Rectal smooth muscle tissue (tissue), 1 donor: ENCODE data around the gene FZD10.

Source experiments
- H3K27ac ChIP-seq: one replicate; pipeline ENCODE4 v1.7.0; 2013; ENCODE audit warnings: low read depth, low read length, inconsistent platforms
- H3K27me3 ChIP-seq: one replicate; pipeline ENCODE4 v1.7.0; 2013; ENCODE audit warnings: low read length; ENCODE audit not compliant: control insufficient read depth, insufficient read depth
- H3K36me3 ChIP-seq: one replicate; pipeline ENCODE4 v1.7.0; 2013; ENCODE audit warnings: low read length; ENCODE audit not compliant: control insufficient read depth, insufficient read depth
- H3K4me1 ChIP-seq: one replicate; pipeline ENCODE4 v1.7.0; 2013; ENCODE audit warnings: low read length; ENCODE audit not compliant: control insufficient read depth, insufficient read depth
- H3K4me3 ChIP-seq: one replicate; pipeline ENCODE4 v1.7.0; 2013; ENCODE audit warnings: low read length
- H3K9ac ChIP-seq: one replicate; pipeline ENCODE4 v1.7.0; 2013; ENCODE audit warnings: low read length

The FZD10 gene

GRCh38 chr12:130134563-130134915, 27.7 kb upstream of the FZD10 start:
- Histone ChIP-seq H3K27ac (no peak overlapping the region), H3K4me3 (no peak overlapping the region), H3K27me3 (peaks cover 2% of the 10 kb centered on the region), H3K9ac (no peak overlapping the region), H3K36me3 (no peaks in the 10 kb centered on the region), H3K4me1 (no peaks in the 10 kb centered on the region)

DNA sequence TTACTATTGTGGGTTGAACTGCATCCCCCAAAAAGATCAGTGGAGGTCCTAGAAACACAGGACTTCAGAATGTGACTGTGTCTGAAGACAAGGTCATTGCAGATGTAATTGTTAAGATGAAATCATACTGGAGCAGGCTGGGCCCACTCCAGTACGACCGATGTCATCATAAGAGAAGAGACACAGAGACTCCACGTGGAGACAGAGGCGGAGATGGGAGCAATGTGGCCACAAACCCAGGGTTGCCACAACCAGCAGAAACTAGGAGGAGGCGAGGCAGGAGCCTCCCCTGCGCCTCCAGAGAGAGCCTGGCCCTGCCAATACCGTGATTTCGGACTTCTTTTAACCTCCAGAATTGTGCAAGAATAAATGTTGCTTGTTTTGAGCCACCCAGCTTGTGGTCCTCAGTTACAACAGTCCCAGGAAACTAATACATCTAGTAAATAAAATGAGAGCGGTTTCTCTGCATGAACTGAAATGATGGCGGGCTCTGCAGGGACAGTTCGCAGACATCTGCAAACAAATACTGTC, 25.7 kb upstream of the FZD10 start:
- Histone ChIP-seq H3K27me3 (peaks cover 2% of the 10 kb centered on the region), H3K27ac (no peak overlapping the region), H3K4me1 (no peaks in the 10 kb centered on the region), H3K9ac (no peak overlapping the region), H3K36me3 (no peaks in the 10 kb centered on the region), H3K4me3 (no peak overlapping the region)

GRCh38 chr12:130137040-130138018, 24.9 kb upstream of the FZD10 start:
- Histone ChIP-seq H3K27me3 (peaks cover 2% of the 10 kb centered on the region), H3K9ac (no peak overlapping the region), H3K36me3 (no peaks in the 10 kb centered on the region), H3K4me1 (no peaks in the 10 kb centered on the region), H3K27ac (no peak overlapping the region), H3K4me3 (no peak overlapping the region)

- Histone ChIP-seq H3K27ac (no peak overlapping the region), H3K27me3 (peaks cover 2% of the 10 kb centered on the region), H3K4me3 (no peak overlapping the region), H3K9ac (no peak overlapping the region), H3K4me1 (no peaks in the 10 kb centered on the region), H3K36me3 (no peaks in the 10 kb centered on the region)
These were observed 23.8 kb upstream of the FZD10 start for GRCh38 chr12:130138478-130138877.

GRCh38 chr12:130139567-130140421, 22.5 kb upstream of the FZD10 start:
- Histone ChIP-seq H3K27me3 (no peaks in the 10 kb centered on the region), H3K27ac (no peak overlapping the region), H3K4me1 (no peaks in the 10 kb centered on the region), H3K4me3 (no peak overlapping the region), H3K36me3 (no peaks in the 10 kb centered on the region), H3K9ac (no peak overlapping the region)

DNA sequence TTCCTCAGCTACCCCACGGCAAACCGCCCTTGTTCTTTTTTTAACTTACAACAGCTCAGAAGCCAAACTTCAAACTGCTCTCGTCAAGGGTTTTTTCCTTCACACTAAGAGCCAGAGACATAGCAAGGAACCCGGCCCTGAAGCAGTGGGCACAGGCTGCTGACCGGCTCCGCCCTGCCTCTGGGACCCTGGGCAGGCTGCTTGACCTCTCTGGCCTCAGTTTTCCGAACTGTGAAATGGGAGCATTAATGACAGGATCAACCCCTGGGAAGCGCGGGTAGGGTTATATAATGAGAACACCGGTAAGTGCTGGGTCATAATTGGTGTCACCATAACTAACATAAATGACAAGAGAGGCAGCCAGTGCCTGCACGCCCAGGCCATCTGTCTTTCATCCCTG, 21.2 kb upstream of the FZD10 start:
- Histone ChIP-seq H3K27ac (no peak overlapping the region), H3K36me3 (no peaks in the 10 kb centered on the region), H3K4me1 (no peaks in the 10 kb centered on the region), H3K27me3 (no peaks in the 10 kb centered on the region), H3K4me3 (no peak overlapping the region), H3K9ac (no peak overlapping the region)

DNA sequence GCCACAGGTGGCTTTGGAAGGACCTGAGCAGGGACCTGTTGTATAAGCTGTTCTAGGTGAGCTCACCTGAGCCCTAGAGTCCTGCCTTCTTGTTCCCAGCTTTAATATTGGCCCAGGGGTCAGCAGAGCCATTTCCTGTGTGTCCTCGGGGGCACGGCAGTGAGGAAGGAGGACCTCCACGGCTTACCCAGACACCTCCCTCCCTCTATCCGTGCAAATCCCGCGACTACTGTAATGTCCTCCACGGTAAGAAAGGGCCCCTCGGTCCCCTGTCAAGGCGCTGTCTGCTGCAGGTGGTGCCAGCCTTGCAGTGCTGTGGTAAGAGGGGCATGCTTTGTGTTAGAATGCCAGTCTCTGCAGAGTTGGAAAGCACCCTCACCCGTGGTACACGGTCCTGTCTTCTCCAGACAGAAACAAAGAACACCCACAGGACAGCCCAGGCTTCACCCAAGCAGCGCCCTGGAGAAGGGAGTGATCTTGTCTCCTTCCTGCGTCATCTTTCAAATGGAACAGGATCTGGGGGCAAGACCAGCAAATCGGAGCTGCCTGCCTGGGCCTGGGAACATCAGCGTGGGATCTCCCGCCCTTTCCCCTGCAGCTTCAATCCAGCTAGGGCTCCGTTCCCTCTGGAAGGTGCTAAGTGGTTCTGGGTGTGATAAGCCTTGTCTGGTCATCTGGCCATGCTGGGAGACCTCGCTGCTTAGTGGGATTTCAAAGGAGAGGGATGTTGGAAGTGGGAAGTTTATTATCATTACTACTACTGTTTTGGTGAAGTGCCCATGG, 20.2 kb upstream of the FZD10 start:
- no peak overlapping the region for H3K27ac ChIP-seq
- no peaks in the 10 kb centered on the region for H3K36me3 ChIP-seq
- H3K9ac ChIP-seq: no peak overlapping the region
- no peaks in the 10 kb centered on the region for H3K27me3 ChIP-seq
- no peak overlapping the region for H3K4me3 ChIP-seq
- no peaks in the 10 kb centered on the region for H3K4me1 ChIP-seq

GRCh38 chr12:130142736-130143135, 19.5 kb upstream of the FZD10 start:
- no peak overlapping the region for H3K4me3 ChIP-seq
- H3K27ac ChIP-seq: no peak overlapping the region
- H3K27me3 ChIP-seq: no peaks in the 10 kb centered on the region
- no peaks in the 10 kb centered on the region for H3K36me3 ChIP-seq
- H3K9ac ChIP-seq: no peak overlapping the region
- H3K4me1 ChIP-seq: no peaks in the 10 kb centered on the region

DNA sequence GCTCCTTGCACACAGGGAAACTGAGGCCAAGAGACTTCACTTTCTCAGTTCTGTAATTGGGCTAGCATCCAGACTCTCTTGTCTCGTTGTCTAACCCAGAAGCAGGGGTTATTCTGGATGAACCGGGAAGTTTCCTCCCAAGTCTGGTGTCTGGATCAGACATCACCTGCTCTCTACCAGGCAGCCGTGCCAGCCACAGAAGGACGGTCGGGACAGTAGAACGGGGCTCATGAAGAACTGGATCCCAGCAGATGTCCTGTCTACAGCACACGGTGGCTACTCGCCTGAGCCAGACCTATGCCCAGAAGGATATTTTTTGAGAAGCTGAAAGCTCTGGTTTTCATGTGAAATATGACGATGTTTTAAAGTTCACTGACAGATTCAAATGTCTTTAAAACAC, 19.1 kb upstream of the FZD10 start:
- Histone ChIP-seq H3K27me3 (peaks cover 3% of the 10 kb centered on the region), H3K4me3 (no peak overlapping the region), H3K27ac (no peak overlapping the region), H3K36me3 (no peaks in the 10 kb centered on the region), H3K9ac (no peak overlapping the region), H3K4me1 (no peaks in the 10 kb centered on the region)

- H3K4me1 ChIP-seq: no peaks in the 10 kb centered on the region
- no peak overlapping the region for H3K9ac ChIP-seq
- no peaks in the 10 kb centered on the region for H3K36me3 ChIP-seq
- no peak overlapping the region for H3K27ac ChIP-seq
- no peak overlapping the region for H3K4me3 ChIP-seq
- H3K27me3 ChIP-seq: peaks cover 4% of the 10 kb centered on the region
These were observed 18.0 kb upstream of the FZD10 start for GRCh38 chr12:130144256-130144655.

DNA sequence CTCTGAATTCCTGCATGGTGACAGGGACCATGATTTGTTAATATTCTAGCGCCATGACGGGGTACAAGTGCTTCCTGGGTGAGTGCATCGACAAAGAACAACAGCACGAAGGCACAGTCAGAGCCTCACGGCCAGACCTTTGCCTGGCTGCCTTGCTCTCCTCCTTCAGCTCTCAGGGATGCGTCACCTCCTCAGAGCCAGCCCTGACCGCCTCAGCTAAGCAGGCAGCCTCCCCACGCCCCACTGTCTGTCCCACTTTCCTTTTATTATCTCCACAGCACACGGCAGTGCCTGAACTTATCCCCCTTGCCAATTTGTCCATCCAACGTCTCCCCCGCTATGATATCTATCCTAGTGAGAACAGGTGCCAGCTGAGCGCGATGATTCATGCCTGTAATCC, 16.5 kb upstream of the FZD10 start:
- peaks cover 4% of the 10 kb centered on the region for H3K27me3 ChIP-seq
- H3K4me1 ChIP-seq: no peaks in the 10 kb centered on the region
- no peak overlapping the region for H3K4me3 ChIP-seq
- no peak overlapping the region for H3K9ac ChIP-seq
- no peak overlapping the region for H3K27ac ChIP-seq
- no peaks in the 10 kb centered on the region for H3K36me3 ChIP-seq
